ENCODE measurements around the gene SARDH.
A peak's percentile ranks its signal among the peaks of the same experiment; 100 is the strongest.

The SARDH gene

GRCh38 chr9:133621725-133622267, 116.4 kb downstream of the SARDH start:
- DNase-seq, result no peak

- DNase-seq, result peak; percentile 40
These were observed 118.4 kb downstream of the SARDH start for GRCh38 chr9:133619791-133620190.

GRCh38 chr9:133618726-133619125, 119.4 kb downstream of the SARDH start:
- DNase-seq, result no peak

- DNase-seq, result no peak
These were observed 121.3 kb downstream of the SARDH start for GRCh38 chr9:133616643-133617405.

- no peak for DNase-seq
These were observed 122.5 kb downstream of the SARDH start for GRCh38 chr9:133615606-133616188.

GRCh38 chr9:133615186-133615585, 123.0 kb downstream of the SARDH start:
- DNase-seq, result no peak

GRCh38 chr9:133614678-133615077, 123.5 kb downstream of the SARDH start:
- DNase-seq, result no peak

GRCh38 chr9:133614056-133614455, 124.1 kb downstream of the SARDH start:
- DNase-seq, result no peak

Measured in stimulated activated CD4-positive, alpha-beta T cell treated with anti-CD3 and anti-CD28 coated beads, Interleukin-1b, Interleukin-23, amount 100 ng/mL, for 48 hours (primary cell).